NCI-H2227 (cell line): ENCODE results near the gene AGMO.

Experiments used
- DNase-seq: peaks from one replicate; lab custom pipeline; 2025; ENCODE audit not compliant: unreplicated experiment; lab: John Stamatoyannopoulos, UW

Gene AGMO

GRCh38 chr7:15462721-15463389, 99.0 kb downstream of the AGMO start:
- DNase-seq = no peak

- no peak for DNase-seq
Measured at GRCh38 chr7:15461576-15461975, 100.2 kb downstream of the AGMO start.

- no peak for DNase-seq
Measured at GRCh38 chr7:15459018-15459615, 102.7 kb downstream of the AGMO start.

- DNase-seq = no peak
Measured at GRCh38 chr7:15457990-15458955, 103.5 kb downstream of the AGMO start.

GRCh38 chr7:15452670-15453069, 109.1 kb downstream of the AGMO start:
- DNase-seq = no peak

- no peak for DNase-seq
Measured at GRCh38 chr7:15446722-15447121, 115.1 kb downstream of the AGMO start.

GRCh38 chr7:15446280-15446679, 115.5 kb downstream of the AGMO start:
- no peak for DNase-seq

GRCh38 chr7:15441915-15442314, 119.9 kb downstream of the AGMO start:
- no peak for DNase-seq

- DNase-seq = no peak
Measured at GRCh38 chr7:15440482-15440881, 121.3 kb downstream of the AGMO start.

- no peak for DNase-seq
Measured at GRCh38 chr7:15439853-15440252, 122.0 kb downstream of the AGMO start.

- no peak for DNase-seq
Measured at GRCh38 chr7:15433151-15433550, 128.7 kb downstream of the AGMO start.

- no peak for DNase-seq
Measured at GRCh38 chr7:15430911-15431310, 130.9 kb downstream of the AGMO start.

- DNase-seq = no peak
Measured at GRCh38 chr7:15430191-15430590, 131.6 kb downstream of the AGMO start.

- no peak for DNase-seq
Measured at GRCh38 chr7:15424468-15424867, 137.3 kb downstream of the AGMO start.

- no peak for DNase-seq
Measured at GRCh38 chr7:15419596-15419995, 142.2 kb downstream of the AGMO start.

GRCh38 chr7:15418264-15418663, 143.6 kb downstream of the AGMO start:
- no peak for DNase-seq

- DNase-seq = no peak
Measured at GRCh38 chr7:15417341-15417988, 144.3 kb downstream of the AGMO start.

- DNase-seq = no peak
Measured at GRCh38 chr7:15411019-15411418, 150.8 kb downstream of the AGMO start.

- DNase-seq = no peak
Measured at GRCh38 chr7:15407910-15408309, 153.9 kb downstream of the AGMO start.

- DNase-seq = no peak
Measured at GRCh38 chr7:15403751-15404150, 158.1 kb downstream of the AGMO start.

GRCh38 chr7:15403315-15403714, 158.5 kb downstream of the AGMO start:
- DNase-seq = no peak
